ENCODE results near the gene CREB5.
A peak's percentile ranks its signal among the peaks of the same experiment; 100 is the strongest.

Gene CREB5

GRCh38 chr7:28433699-28434219 lies 21.4 kb downstream of the CREB5 start:
- no peak for DNase-seq

GRCh38 chr7:28434510-28434909 lies 22.2 kb downstream of the CREB5 start:
- DNase-seq, result no peak

DNA sequence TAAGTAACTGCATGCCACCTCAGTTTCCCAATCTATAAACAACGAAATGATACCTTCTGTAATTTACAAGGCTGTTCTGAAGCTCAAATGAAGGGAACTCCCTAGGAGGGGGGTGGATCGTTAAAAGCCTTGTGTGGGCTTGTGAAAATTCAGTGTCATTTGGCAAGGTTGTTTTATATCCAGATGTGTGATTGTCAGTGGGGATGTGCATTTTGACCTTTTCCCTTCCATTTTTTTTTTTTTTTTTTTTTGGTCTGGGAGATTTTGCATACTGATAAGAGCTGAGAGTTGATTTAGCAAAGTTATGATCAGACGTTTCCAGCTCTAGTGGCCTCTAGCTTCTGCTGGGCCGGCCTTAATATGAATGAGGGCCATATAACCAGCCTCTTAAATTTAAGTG lies 22.8 kb downstream of the CREB5 start:
- DNase-seq, result no peak

DNA sequence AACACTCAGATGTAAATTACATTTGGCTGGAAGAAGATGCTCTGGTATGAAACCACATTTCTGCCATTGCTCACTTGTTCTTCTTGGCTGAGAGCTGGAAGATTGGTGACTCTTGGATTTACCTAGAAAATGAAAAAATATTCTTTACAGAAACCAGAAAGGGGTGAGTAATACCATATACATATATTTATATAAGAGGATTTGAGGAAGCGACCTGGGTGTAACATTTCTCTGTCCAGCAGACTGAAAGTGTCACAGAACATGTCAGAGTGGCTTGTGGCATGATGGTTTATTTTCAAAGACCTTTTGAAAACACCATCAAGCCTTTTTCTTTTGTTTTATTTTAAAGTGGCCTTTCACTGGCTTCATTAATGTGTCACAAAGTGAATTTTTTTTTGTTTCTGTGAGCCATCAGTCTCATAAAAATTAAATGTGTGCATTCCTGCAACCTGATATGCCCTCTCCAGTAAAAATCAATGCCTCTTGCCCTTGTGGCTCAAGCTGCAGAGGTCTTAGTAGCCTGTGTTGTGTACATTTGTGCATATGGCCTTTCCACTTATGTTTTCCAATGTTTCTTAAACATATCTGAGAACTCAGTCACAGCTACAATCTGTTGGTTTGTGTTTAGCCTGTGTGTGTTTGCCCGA lies 23.5 kb downstream of the CREB5 start:
- no peak for DNase-seq

GRCh38 chr7:28440055-28440601 lies 27.8 kb downstream of the CREB5 start:
- no peak for DNase-seq

DNA sequence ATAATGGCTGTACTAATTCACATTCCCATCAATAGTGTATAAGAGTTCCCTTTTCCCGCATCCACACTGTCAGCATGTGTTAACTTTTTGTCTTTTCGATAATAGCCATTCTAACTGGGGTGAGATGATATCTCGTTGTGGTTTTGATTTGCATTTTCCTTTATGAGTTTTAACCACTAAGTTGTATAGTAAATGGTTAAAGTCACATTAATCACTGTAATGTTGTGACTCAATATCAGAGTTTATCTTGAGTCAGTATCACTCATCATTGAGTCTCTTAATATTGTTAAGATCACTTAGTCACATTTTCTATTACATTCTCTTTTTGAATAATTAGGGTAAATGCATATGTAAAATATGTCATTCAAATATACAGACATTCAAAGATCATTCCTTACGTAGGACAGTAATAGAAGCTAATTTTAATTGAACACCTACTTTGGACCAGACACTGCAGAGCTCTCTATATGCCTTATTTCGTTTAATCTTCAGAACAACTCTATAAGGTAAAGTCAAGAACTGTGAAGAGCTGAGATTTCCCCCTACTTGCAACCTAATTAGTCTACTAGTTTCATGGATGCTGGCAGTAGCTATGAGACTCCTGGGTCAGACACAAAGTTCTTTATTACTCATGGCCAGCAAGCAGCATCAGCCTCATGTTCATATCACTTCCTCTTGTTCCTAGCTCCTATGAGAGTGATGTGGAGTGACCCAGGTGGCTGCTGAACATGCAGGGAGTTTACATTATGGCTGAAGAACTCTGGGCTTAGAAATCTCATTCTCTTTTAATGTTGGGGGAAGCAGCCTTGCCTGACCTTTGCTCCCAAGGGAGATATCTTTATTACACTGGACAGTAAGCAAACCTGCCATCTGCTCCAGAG lies 30.5 kb downstream of the CREB5 start:
- no peak for DNase-seq

- DNase-seq, result no peak
Measured at GRCh38 chr7:28446131-28446530, 33.8 kb downstream of the CREB5 start.

- DNase-seq, result no peak
Measured at GRCh38 chr7:28447071-28447470, 34.8 kb downstream of the CREB5 start.

- DNase-seq, result no peak
Measured at GRCh38 chr7:28448708-28449107, 36.4 kb downstream of the CREB5 start.

DNA sequence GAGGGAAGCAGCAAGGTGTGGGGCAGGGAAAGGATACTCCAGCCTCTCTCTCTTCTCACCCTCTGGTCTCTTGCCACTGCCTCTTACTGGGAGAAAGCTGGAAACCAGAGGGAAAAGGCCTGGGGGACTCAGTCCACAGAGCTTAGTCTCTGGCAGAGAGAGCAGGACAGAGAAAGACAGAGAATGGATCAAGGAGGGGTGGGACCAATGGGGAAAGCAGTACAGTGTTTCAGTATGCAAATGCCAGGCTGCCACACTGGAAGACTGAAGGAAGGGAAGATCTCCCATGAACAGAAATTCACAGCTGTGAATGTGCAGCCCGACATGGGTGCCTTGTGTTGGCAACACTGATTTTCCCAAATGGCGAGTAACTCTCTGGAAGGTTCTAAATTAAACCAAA lies 40.4 kb downstream of the CREB5 start:
- DNase-seq, result no peak

DNA sequence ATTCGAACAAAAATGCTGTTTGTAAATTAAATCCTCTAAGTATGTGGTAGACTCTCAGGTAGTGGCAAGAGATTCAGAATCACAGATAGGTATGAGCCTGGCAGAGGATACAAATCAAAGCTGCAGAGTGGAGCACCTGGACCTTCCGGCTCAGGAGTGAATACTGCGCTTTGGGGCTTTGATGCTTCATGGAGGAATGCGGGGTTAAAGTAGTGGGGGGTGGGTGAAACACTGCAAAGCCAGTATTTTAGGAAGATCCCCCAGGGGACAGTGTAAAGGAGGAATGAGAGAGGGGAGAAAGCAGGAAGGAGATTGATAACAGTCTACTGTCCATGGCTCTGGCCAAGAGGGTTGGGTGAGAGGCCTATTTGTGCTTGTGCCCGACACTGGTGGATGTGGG lies 43.2 kb downstream of the CREB5 start:
- no peak for DNase-seq

DNA sequence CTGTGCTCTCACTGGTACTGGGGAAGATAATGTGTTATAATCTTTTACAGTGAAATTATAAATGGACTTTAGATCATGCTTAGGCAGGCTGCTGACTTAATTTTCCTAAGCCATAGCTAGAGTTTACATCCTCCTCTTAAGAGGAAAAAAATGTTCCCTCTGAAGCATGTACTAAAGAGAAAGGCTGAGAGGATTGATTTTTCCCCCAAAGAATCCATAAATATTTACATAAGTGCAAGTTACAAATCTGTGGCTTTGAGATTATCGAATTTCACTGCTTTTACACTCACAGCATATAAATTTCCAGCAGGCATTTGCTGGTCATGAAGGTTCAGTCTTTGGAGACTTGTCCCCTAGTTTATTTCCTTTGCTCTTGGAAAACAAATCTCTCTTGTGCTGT lies 43.7 kb downstream of the CREB5 start:
- DNase-seq, result no peak

GRCh38 chr7:28458732-28459131 lies 46.4 kb downstream of the CREB5 start:
- no peak for DNase-seq

GRCh38 chr7:28459306-28459705 lies 47.0 kb downstream of the CREB5 start:
- DNase-seq, result no peak

DNA sequence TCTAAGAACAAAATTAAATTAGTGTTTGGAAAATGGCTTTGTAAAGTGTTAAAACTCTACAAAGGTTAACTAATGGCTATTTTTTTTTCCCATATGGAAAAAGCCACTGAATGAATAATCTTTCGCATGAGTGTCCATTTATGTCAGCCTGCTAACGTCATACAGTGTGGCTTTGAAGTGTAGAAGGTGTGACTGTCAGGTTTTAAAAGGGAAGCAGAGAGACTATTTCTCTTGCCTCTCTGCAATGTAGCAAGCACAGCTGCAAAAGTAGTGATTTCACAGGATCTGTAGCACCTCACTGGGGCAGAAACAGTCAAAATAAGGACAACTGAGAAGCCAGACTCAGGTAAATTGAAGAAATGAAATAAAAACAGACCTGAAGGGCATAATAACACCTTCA lies 53.4 kb downstream of the CREB5 start:
- DNase-seq, result no peak

GRCh38 chr7:28466341-28466740 lies 54.0 kb downstream of the CREB5 start:
- DNase-seq, result no peak

GRCh38 chr7:28466885-28467284 lies 54.6 kb downstream of the CREB5 start:
- DNase-seq, result no peak

DNA sequence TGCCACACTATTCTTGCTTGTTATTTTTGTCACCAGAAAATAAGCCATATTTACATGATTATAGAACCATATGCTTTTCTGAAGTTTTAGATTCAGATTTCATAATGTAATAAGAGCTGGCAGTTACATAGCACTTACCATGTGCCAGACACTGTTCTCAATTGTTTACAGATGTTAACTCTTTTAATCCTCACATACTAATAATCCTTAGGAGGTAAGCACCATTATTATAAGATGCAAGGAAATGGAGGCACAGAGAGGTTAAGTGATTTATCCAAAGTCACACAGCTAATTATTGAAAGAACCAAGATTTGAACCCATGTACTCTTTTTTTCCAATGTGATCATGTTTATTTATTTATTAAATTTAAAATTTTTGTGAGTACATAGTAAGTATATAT lies 57.2 kb downstream of the CREB5 start:
- no peak for DNase-seq

GRCh38 chr7:28470344-28470743 lies 58.0 kb downstream of the CREB5 start:
- DNase-seq, result no peak

DNA sequence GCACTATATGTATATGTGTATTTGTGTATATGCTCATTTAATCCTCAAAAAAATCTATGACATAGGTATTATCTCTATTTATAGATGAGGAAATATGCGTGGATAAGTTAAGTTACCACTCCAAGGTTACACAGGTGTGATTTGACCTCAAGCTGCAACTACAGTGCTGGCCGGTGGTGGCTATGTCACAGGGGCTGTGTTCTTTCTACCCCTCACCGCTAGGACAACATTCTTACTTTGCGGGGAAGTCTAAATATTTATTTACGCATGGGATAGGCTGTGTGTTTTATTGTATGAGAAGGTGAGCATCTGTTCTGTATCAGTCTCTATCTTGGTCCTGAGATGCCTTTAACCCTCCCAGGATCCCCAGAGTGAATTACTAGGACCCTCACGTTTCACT lies 60.0 kb downstream of the CREB5 start:
- no peak for DNase-seq

GRCh38 chr7:28473571-28474281 lies 61.4 kb downstream of the CREB5 start:
- DNase-seq, result peak; percentile 25

GRCh38 chr7:28474282-28474638 lies 61.9 kb downstream of the CREB5 start:
- DNase-seq, result peak; percentile 16

GRCh38 chr7:28474640-28475039 lies 62.3 kb downstream of the CREB5 start:
- DNase-seq, result no peak
